GM12878 (cell line): ENCODE results near the gene PSMC6. TPM values are rescaled to one million over a fixed set of nuclear protein-coding genes. Genes with fewer than 3 reads are reported as not detected.

Experiments
- ATAC-seq: fragments of 200-7000 bp; cut with Tn5 transposase; 3 replicates; pipeline ENCODE4 v1.9.1; 2020; ENCODE audit warnings: mild to moderate bottlenecking, moderate library complexity
- BruUV-seq: library from RNA; stranded (reverse); fragments of 400-500 nt; replicated peaks from 2 replicates; lab custom pipeline; 2021; lab: Mats Ljungman, UMichigan
- CTCF ChIA-PET: fragments of 300-600 bp; sonication (Branson Sonifier 250); formaldehyde crosslinking; extraction: SDS; loops from one replicate; lab custom pipeline; 2021; ENCODE audit warnings: inconsistent platforms; lab: Yijun Ruan, JAX
- POLR2A ChIA-PET: fragments of 350-600 bp; formaldehyde crosslinking; extraction: SDS; loops from one replicate; lab custom pipeline; 2021; ENCODE audit warnings: inconsistent platforms; lab: Charles Lee
- RAD21 ChIA-PET: fragments of 300-600 bp; sonication (Branson Sonifier 250); formaldehyde crosslinking; loops from one replicate; lab custom pipeline; 2023; ENCODE audit warnings: antibody characterized with exemption; ENCODE audit not compliant: unreplicated experiment; lab: Charles Lee
- SMC1A ChIA-PET: fragments of 300-600 bp; sonication (Branson Sonifier 250); formaldehyde crosslinking; loops from one replicate; lab custom pipeline; 2023; ENCODE audit not compliant: unreplicated experiment, uncharacterized antibody; lab: Charles Lee
- DNase-seq: peaks from one replicate; pipeline ENCODE4 v3.0.0-alpha.2; 2011; ENCODE audit warnings: low read depth, low spot score
- FAIRE-seq: peaks from 3 replicates; lab custom pipeline; 2011; peaks lifted over from hg19 to GRCh38; lab: Jason Lieb, UNC
- H2AFZ ChIP-seq: 2 replicates; pipeline ENCODE4 v1.6.0; 2011; ENCODE audit warnings: low read depth, low read length, control low read depth; ENCODE audit not compliant: control insufficient read depth
- H3K27ac ChIP-seq: 2 replicates; pipeline ENCODE4 v1.5.1; 2011; ENCODE audit warnings: control low read depth; ENCODE audit not compliant: control insufficient read depth, insufficient read depth
- H3K27me3 ChIP-seq, 2 experiments: replicated peaks in 1 of 2; 2 replicates each; pipeline versions ENCODE4 v1.6.0 to v1.6.1; 2011; ENCODE audit warnings: low read length in 1 of 2; ENCODE audit not compliant: control insufficient read depth in 2 of 2, insufficient read depth in 2 of 2
- H3K36me3 ChIP-seq, 2 experiments: 2 replicates each; pipeline ENCODE4 v1.5.1; 2011; ENCODE audit warnings: low read length in 1 of 2; ENCODE audit not compliant: control insufficient read depth in 2 of 2, insufficient read depth in 2 of 2
- H3K4me1 ChIP-seq: 2 replicates; pipeline ENCODE4 v1.6.1; 2011; ENCODE audit warnings: mild to moderate bottlenecking, low read length, moderate library complexity, mixed read lengths; ENCODE audit not compliant: control insufficient read depth, insufficient read depth
- H3K4me2 ChIP-seq: 2 replicates; pipeline ENCODE4 v1.6.0; 2011; ENCODE audit warnings: control low read depth; ENCODE audit not compliant: control insufficient read depth, insufficient read depth
- H3K4me3 ChIP-seq: fragments of 200-600 bp; sonication (generic); 2 replicates; pipeline ENCODE4 v1.5.1; 2016
- H3K79me2 ChIP-seq: 2 replicates; pipeline ENCODE4 v1.6.0; 2011; ENCODE audit warnings: low read length; ENCODE audit not compliant: control insufficient read depth, insufficient read depth
- H3K9ac ChIP-seq: 2 replicates; pipeline ENCODE4 v1.8.0; 2011; ENCODE audit warnings: low read length, control low read depth, mixed read lengths; ENCODE audit not compliant: control insufficient read depth, insufficient read depth
- H3K9me3 ChIP-seq: replicated peaks from 3 replicates; pipeline ENCODE4 v1.5.1; 2011; ENCODE audit warnings: mild to moderate bottlenecking, low read length; ENCODE audit not compliant: control insufficient read depth, insufficient read depth
- H4K20me1 ChIP-seq: 2 replicates; pipeline ENCODE4 v1.6.0; 2011; ENCODE audit not compliant: control insufficient read depth, insufficient read depth
- EED ChIP-seq: sonication (generic); IDR thresholded peaks from 2 replicates; pipeline ENCODE4 v1.6.1; 2016; ENCODE audit warnings: antibody characterized with exemption, low read depth
- EGR1 ChIP-seq, 2 experiments: IDR thresholded peaks; 1 replicate in 1 of 2; 2 replicates in 1 of 2; pipeline ENCODE4 v1.6.1; 2011 to 2012; ENCODE audit warnings: low read depth in 2 of 2, low read length in 2 of 2, borderline replicate concordance in 1 of 2, mild to moderate bottlenecking in 1 of 2, moderate library complexity in 1 of 2
- FOXK2 ChIP-seq: fragments of 450-650 bp; IDR thresholded peaks from 2 replicates; pipeline ENCODE4 v1.6.1; 2017; ENCODE audit warnings: mild to moderate bottlenecking, moderate library complexity
- IRF5 ChIP-seq: fragments of 450-650 bp; IDR thresholded peaks from 2 replicates; pipeline ENCODE4 v1.6.1; 2017; ENCODE audit warnings: borderline replicate concordance
- NFYB ChIP-seq: IDR thresholded peaks from 2 replicates; pipeline ENCODE4 v1.6.1; 2011; ENCODE audit warnings: low read depth, mild to moderate bottlenecking, low read length, improper control_type of control experiment, moderate library complexity; ENCODE audit not compliant: insufficient read depth
- RFX5 ChIP-seq: IDR thresholded peaks from 2 replicates; pipeline ENCODE4 v1.6.1; 2011; ENCODE audit warnings: low read depth, low read length, improper control_type of control experiment
- STAT1 ChIP-seq: fragments of 450-650 bp; conservative IDR thresholded peaks from 2 replicates; pipeline ENCODE4 v1.6.1; 2014; ENCODE audit warnings: antibody characterized with exemption, mild to moderate bottlenecking
- ZNF687 ChIP-seq: fragments of 450-650 bp; IDR thresholded peaks from 2 replicates; pipeline ENCODE4 v1.6.1; 2017; ENCODE audit warnings: mild to moderate bottlenecking, moderate library complexity
- WGBS: methylation state at CpG from one replicate; pipeline ENCODE4 v1.1.6; 2016; ENCODE audit warnings: low lambda C conversion rate; ENCODE audit not compliant: insufficient replicate concordance, insufficient coverage; ENCODE audit errors: missing lambda C conversion rate; 5-methylcytosine and 5-hydroxymethylcytosine counted together
- in situ Hi-C: fragments of 300-500 bp; cut with MboI; formaldehyde crosslinking; loops from 9 replicates; pipeline ENCODE4 v1.14.3; 2018; ENCODE audit warnings: mixed read lengths
- intact Hi-C: fragments of 100-400 bp; cut with micrococcal nuclease; formaldehyde crosslinking; loops from one replicate; pipeline ENCODE4 v1.14.2; 2022; ENCODE audit not compliant: unreplicated experiment
- polyA plus RNA-seq, 11 experiments: library from polyadenylated mRNA; depleted of rRNA in 4 of 11; unstranded in 6 of 11; stranded (reverse) in 5 of 11; fragments of >200 nt; fragmentation: Nextera tagmentation in 4 of 11; fragmentation: Illumina TruSeq in 1 of 11; extraction: Ambion mirVana in 4 of 11; extraction: Trizol in 1 of 11; gene quantifications; 1 replicate in 1 of 11; 2 replicates in 10 of 11; pipeline versions ENCODE4 v1.2.1 to v1.2.3, GENCODE V29; 2011 to 2016; ENCODE audit warnings: inconsistent platforms in 2 of 11, missing spikeins in 2 of 11, low read depth in 1 of 11
- total RNA-seq, 4 experiments: library from RNA; depleted of rRNA in 3 of 4; stranded (reverse); fragments of >200 nt in 3 of 4; fragmentation: Illumina TruSeq in 1 of 4; extraction: Trizol in 1 of 4; gene quantifications; 2 replicates each; pipeline versions ENCODE4 v1.2.1 to v1.2.3, GENCODE V29; 2013 to 2021
- TF ChIP-seq, protein P1 (sequence below): IDR thresholded peaks from 2 replicates; pipeline ENCODE4 v1.6.1; 2012; ENCODE audit warnings: mild to moderate bottlenecking, low read depth, low read length
- TF ChIP-seq, protein P2 (sequence below): fragments of 450-650 bp; IDR thresholded peaks from 2 replicates; pipeline ENCODE4 v1.6.1; 2017; ENCODE audit warnings: mild to moderate bottlenecking, low read depth, inconsistent platforms; ENCODE audit not compliant: poor library complexity, severe bottlenecking

Gene PSMC6
- total and polyA plus RNA-seq, 10 of the 15 experiments (the other 5 are each of a cell fraction or from before 2014, with no cell fraction given), result 71.4 to 192 (median 153) TPM

DNA sequence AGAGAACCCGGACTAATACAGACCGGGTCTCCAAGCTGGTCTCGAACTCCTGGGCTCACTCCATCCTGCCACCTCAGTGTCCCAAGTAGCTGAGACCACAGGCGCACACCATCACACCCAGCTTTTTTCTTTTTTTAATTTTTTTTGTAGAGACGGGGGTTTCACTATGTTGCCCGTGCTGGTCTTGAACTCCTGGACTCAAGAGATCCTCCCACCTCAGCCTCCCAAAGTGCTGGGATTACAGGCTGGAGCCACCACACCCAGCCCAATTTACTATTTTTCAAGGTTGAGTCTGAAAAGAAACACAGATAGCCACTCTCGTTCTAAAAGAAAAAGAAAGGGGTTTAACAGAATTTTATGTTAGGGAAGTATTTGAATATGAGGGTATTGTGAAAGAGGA is 13.5 kb upstream of the PSMC6 start:
- TF ChIP-seq FOXK2 (no peak), STAT1 (no peak), ZNF687 (no peak), NFYB (no peak), RFX5 (no peak), EED (no peak), IRF5 (no peak), EGR1 (IDR thresholded peaks at IDR 0.05; ENCODE audit: borderline replicate concordance in 1 of 2, low read depth in 2 of 2, low read length in 2 of 2) (no peak)
- TF ChIP-seq, protein P1, sequence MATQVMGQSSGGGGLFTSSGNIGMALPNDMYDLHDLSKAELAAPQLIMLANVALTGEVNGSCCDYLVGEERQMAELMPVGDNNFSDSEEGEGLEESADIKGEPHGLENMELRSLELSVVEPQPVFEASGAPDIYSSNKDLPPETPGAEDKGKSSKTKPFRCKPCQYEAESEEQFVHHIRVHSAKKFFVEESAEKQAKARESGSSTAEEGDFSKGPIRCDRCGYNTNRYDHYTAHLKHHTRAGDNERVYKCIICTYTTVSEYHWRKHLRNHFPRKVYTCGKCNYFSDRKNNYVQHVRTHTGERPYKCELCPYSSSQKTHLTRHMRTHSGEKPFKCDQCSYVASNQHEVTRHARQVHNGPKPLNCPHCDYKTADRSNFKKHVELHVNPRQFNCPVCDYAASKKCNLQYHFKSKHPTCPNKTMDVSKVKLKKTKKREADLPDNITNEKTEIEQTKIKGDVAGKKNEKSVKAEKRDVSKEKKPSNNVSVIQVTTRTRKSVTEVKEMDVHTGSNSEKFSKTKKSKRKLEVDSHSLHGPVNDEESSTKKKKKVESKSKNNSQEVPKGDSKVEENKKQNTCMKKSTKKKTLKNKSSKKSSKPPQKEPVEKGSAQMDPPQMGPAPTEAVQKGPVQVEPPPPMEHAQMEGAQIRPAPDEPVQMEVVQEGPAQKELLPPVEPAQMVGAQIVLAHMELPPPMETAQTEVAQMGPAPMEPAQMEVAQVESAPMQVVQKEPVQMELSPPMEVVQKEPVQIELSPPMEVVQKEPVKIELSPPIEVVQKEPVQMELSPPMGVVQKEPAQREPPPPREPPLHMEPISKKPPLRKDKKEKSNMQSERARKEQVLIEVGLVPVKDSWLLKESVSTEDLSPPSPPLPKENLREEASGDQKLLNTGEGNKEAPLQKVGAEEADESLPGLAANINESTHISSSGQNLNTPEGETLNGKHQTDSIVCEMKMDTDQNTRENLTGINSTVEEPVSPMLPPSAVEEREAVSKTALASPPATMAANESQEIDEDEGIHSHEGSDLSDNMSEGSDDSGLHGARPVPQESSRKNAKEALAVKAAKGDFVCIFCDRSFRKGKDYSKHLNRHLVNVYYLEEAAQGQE, result no peak
- TF ChIP-seq, protein P2, sequence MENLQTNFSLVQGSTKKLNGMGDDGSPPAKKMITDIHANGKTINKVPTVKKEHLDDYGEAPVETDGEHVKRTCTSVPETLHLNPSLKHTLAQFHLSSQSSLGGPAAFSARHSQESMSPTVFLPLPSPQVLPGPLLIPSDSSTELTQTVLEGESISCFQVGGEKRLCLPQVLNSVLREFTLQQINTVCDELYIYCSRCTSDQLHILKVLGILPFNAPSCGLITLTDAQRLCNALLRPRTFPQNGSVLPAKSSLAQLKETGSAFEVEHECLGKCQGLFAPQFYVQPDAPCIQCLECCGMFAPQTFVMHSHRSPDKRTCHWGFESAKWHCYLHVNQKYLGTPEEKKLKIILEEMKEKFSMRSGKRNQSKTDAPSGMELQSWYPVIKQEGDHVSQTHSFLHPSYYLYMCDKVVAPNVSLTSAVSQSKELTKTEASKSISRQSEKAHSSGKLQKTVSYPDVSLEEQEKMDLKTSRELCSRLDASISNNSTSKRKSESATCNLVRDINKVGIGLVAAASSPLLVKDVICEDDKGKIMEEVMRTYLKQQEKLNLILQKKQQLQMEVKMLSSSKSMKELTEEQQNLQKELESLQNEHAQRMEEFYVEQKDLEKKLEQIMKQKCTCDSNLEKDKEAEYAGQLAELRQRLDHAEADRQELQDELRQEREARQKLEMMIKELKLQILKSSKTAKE, result no peak
- ATAC-seq, result no peak
- CTCF ChIA-PET, result interaction anchor here (1.3 kb wide), 1 partner anchor 9 kb away, joined by 5 read pairs; no protein-coding TSS in a partner anchor
- Histone ChIP-seq H3K79me2 (peaks cover 71% of the 10 kb centered on the region), H3K9ac (peak overlapping the region; percentile 37; the same call in 1 of the 2 replicates), H3K9me3 (no peaks in the 10 kb centered on the region), H3K4me1 (0 out of 2 replicates have a peak, but pooled peaks cover 3% of the 10 kb centered on the region), H2AFZ (no peak overlapping the region), H3K4me3 (peak overlapping the region; percentile 85), H3K27ac (no peak overlapping the region), H4K20me1 (peaks cover 7% of the 10 kb centered on the region), H3K36me3 (peaks cover 0 to 4% of the 10 kb centered on the region in 2 experiments; a peak in 2 of 4 replicates), H3K4me2 (peak overlapping the region; percentile 77), H3K27me3 (no peaks in the 10 kb centered on the region)
- intact Hi-C loops (loop anchor here (5.0 to 10.0 kb wide), 2 partner anchors 94 to 149 kb away; no protein-coding TSS in a partner anchor), in situ Hi-C loops (no loop called here)
- no peak for DNase-seq
- FAIRE-seq, result no peak
- WGBS, result 96% methylated on average over 7 of the region's 7 CpGs
- RAD21 ChIA-PET, result interaction anchor here (1.0 kb wide), 1 partner anchor 49 kb away, joined by 3 read pairs; no protein-coding TSS in a partner anchor
- POLR2A ChIA-PET, result interaction anchor here (0.6 kb wide), 1 partner anchor 41 kb away, joined by 3 read pairs; no protein-coding TSS in a partner anchor
- SMC1A ChIA-PET, result interaction anchor here (1.2 to 1.3 kb wide), 2 partner anchors 13 to 49 kb away, joined by 3 to 4 read pairs; no protein-coding TSS in a partner anchor
- TSS peak; percentile 54 for BruUV-seq
